HCEC 1CT (cell line): ENCODE data around the gene SIX1.

Source experiments
- DNase-seq: peaks from one replicate; pipeline ENCODE4 v3.0.0-alpha.2; 2017

Gene SIX1

DNA sequence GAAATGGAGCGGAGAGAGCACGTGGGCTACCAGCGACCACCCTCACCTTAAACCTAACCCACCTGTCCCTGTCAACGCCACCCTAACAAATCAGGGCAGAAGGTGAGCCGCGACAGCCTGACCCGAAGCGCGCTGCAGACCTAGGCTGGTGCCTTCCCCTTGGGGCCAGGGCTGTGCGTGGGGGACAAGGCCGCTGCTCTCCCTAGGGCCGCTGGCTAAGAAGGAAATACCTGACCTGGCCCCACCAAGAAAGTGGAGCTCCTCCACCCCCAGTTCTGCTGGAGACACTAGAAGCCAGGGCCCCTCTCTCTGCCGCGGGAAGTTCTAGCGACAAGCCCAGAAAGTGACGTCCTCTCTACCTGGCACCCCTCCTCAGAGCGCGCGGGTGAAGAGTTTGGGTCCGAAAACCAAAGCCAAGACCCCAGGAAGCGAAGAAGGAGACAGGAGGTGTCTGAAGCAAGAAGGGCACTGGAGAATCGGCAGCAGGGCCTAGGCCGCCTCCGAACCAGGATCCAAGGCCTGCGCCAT is 7.5 kb downstream of the SIX1 start:
- DNase-seq, result no peak

DNA sequence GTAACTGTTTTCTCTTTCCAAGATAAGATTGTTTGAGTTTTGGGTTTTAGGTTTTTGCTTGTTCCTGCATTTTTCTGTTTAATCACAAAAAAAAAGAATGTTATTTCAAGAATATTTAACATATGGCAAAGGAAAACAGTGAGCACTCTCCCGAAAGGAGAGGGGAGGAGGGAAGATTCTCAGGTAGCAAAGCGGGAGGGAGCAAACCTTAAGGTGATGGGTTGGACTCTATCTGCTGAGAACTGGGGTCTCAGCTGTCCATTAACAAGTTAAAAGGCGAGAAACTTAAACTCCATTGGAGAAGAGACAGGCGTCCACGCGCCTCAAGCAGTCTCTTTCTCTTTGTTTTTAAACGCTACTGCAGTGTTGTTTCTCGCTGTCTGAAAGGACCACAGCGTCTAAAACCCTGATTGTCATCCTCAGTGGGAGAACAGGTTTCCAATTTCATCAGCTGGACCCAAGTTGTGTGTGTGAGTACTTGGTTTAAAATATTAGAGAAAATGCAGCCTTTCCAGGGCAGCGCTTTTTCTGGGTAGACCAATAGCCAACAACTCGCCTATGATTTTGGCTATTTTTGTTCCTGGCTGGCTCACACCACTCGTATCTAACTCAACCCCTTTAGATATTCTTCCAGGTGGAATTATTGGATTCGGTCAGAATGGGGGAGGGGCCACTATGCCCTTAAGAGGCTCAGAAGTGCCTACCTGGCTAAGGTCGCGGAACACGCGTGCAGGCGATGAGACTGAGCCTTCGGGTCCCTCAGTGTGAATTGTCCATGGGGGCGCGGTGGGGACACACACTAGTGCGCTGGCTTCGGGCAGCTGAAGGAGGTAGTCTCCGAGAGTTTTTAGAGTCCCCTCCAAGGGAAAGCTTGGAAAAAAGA is 8.2 kb downstream of the SIX1 start:
- DNase-seq, result no peak

DNA sequence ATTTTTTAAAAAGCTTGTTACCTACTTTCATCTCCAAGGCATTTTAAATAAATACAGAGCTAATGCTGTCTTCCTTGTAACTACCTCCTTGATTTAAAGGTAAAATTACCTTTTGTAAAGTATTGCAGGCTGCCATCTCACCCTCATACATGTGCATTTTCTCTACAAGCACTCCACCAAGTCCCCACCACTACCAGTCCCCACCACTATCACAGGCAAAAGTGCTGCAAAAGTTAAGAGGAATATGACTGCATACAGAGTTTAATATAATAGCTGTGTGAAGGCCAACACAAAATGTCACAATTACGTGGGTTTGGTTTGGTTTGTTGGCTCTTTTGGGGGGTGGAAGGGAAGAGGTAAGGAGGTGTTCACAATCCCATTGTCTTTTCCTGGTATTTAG is 9.6 kb downstream of the SIX1 start:
- no peak for DNase-seq

DNA sequence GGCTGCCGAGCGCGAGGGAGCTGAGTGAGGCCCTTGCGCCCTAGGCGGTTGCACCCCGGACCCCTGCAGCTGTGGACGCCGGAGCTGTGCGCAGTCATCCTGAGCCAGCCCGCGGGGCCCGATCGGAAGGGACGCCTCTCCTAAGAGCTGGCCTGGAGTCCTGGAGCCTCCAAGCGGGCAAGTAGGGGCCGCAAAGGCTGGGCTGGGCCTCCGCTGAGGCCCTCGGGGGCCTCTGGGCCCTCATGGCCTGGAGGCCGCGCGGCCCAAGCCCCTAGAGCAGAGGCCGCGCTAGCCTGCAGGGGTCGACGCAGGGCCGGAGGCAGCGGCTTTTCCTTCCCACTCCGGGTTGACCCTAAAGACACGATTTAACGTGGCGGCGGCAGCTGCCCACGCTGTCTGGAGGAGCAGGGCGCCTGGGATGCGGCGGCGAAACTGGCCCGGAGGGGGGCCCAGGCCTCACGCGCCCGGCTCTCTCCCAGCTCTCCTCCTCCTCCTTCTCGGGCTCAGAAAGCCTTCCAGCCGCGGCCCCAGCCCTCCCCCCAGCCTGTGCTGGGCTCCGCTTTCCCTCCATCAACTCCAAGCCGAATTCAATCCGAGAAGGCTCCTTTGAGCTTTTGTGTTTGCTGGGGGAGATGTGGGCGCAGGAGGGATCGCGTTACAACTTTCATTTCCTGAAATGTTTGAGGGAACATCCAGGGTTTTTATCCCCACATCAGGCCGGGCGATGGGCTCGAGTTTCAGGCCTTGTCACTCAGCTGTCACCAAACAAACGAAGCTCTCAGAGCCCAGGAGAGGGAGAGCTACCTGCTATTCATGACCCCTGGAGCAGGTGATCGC is 11.6 kb downstream of the SIX1 start:
- DNase-seq, result no peak

DNA sequence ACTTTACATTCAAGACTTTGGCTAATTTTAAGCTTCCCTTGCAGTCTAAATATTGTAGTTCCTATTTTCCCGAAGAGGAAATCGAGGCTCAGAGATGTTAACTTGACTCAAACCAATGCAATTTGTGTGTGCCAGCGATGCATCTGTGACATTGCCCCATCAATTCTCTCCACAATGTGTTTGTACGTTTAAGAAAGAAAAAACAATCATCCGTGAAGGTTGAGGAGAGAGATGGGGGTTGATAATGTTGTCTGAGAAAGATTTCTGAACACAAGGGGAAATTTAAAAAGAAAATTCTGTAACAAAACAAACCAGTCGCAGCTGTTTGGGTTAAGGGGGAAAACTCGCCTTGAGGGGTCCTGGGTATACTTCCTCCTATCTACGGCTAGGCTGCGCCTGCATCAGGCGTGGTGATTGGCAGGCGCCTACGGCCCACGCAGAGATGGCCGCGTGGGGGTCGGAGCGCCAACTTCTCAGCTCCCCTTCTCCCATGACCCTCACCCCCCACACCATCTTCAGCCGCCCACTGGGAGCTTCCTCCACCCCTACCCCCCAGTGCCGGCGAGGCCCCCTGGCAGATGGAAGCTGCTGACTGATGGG is 12.3 kb downstream of the SIX1 start:
- DNase-seq, result no peak

DNA sequence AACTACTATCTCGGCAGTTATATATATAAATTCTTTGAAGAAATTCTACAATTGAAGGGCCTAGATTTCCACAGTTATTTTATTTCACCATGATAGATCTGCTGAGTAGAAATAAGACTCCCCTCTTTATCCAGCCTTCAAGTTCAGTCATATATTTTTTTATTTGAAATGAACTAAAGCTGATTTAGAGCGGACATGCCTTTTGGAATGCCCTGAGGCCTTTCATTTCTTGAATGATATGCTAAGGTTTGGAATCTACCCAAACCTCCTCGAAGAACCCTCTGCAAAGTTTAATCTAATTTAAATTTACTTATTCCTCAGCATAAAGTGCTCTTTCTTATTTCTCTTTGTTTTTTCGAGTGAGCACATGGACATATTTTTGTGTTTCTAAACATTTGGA is 15.1 kb downstream of the SIX1 start:
- no peak for DNase-seq

DNA sequence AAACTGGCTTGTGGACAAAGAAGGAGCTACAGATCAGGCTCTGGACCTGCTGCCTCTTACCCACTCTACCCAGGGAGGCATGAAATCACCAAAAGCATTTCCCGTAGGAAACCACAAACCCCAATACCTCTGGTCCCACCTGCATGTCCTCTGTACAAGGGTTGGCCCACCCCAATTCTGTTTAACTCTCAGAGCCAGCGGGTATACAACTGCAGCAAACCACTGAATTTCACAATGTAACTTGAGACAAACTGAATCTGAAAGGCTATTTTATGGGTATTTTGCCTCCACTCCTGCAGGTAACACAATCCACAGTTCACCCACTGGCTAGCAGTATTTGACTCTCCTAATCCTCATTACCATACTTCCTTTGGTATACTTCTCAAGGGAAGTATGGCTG is 16.5 kb downstream of the SIX1 start:
- DNase-seq, result no peak

- DNase-seq, result no peak
Observed at GRCh38 chr14:60632257-60632656, 17.0 kb downstream of the SIX1 start.

GRCh38 chr14:60631842-60632241 is 17.4 kb downstream of the SIX1 start:
- no peak for DNase-seq

DNA sequence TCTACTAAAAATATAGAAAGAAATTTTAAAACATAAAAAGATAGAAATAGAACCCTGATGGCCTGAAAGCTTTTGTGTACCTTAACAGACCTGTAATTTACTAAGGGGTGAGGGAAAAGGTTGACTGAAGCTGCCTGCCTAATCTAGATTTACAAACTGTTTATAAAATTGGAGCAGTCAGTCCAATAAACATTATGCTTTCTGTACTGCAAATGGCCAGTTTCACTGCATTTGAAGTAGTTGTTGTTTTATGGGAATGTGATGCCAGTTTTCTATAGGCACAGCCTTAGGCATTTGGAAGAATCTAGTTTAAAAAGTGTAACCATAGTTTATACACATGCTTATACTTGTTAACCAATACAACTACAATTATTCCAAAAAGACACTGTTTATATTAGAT is 19.1 kb downstream of the SIX1 start:
- no peak for DNase-seq

GRCh38 chr14:60628892-60629291 is 20.4 kb downstream of the SIX1 start:
- DNase-seq, result no peak

DNA sequence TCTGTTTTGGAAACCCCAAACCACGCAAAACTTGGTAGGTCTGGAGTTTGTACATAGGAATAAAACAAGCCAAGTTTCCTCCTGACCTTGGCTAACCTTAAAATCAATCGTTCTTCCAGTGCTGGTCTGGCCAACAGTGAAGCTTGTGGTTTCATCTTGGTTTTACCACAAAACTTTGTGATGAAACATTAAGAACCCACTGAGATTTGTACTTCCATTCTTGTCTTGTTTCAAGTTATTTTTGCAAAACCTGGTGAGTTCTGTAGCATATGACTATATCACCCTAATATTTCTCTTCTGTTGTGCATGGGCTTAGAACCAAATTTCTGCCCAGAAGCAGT is 26.4 kb downstream of the SIX1 start:
- DNase-seq, result peak; percentile 67

DNA sequence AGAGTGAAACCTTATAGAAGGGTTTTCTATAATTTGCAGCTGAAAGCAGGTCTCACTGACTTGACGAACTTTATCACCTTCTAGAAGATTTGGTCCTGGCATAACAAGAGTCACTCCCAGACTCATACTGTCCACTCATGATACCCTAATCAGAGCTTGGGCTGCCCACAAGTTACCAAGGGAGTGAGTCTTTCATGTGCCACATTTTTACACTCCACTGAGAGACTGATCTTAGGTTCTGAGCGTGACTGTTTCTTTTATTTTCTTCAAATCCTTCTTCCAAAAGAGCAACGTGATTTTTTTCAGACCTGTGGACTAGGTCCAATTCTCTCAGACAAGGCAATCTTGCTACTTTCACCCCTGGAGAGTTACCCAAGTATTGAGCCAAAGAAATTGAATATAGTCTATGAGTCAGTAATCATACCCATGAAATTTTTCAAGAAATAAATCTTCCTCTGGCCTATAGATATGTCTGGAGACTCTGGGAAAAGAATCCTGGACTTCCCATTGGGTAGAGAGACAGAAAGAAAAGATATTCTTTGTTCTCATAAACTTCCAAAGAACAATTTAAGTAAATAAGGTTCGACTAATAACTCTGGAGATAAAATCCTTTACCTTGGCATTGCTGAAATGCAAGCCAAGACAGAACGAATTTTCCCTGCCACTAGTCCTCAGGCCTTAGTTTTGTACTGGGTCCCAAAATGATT is 26.9 kb downstream of the SIX1 start:
- DNase-seq, result peak; percentile 39

- DNase-seq, result no peak
Observed at GRCh38 chr14:60621386-60621785, 27.9 kb downstream of the SIX1 start.

- no peak for DNase-seq
Observed at GRCh38 chr14:60618241-60618640, 31.0 kb downstream of the SIX1 start.

GRCh38 chr14:60616461-60616959 is 32.8 kb downstream of the SIX1 start:
- DNase-seq, result no peak

GRCh38 chr14:60602291-60602690 is 47.0 kb downstream of the SIX1 start:
- DNase-seq, result no peak

DNA sequence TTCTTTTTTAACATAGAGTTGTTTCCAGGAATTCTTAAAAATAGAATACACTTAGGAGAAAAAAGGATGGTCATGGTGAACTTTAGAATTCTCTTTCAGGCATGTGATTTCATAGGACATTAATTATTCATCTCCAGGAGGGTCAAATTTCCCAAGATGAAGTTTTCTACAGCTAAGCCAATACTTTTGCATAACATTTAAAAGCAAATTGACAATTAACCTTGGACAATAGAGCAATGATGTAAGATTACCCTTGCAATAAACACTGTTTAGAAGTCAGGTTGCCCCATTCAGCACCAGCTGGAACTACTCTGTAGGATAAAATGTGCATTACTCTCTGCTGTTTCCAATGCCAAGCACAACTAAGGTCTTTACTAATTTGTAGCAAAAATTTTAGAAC is 49.5 kb downstream of the SIX1 start:
- no peak for DNase-seq

GRCh38 chr14:60596139-60596538 is 53.1 kb downstream of the SIX1 start:
- no peak for DNase-seq

GRCh38 chr14:60594062-60594461 is 55.2 kb downstream of the SIX1 start:
- no peak for DNase-seq
